LNCaP clone FGC (cell line): Measurements from ENCODE around the gene MAPK9.

Source experiments
- DNase-seq: peaks from one replicate; pipeline ENCODE4 v3.0.0-alpha.2; 2011; ENCODE audit warnings: low read depth
- H3K4me3 ChIP-seq: 2 replicates; pipeline ENCODE4 v1.5.1; 2011; ENCODE audit warnings: mild to moderate bottlenecking, low read depth, low read length, control low read depth
- CTCF ChIP-seq: IDR thresholded peaks from 2 replicates; pipeline ENCODE4 v1.5.1; 2012; ENCODE audit warnings: mild to moderate bottlenecking; ENCODE audit not compliant: control insufficient read depth, insufficient read depth; ENCODE audit errors: extremely low read depth

The MAPK9 gene

GRCh38 chr5:180294913-180295555 is 3.2 kb upstream of the MAPK9 start:
- no peak for DNase-seq
- no peak for TF ChIP-seq CTCF
- no peak overlapping the region for H3K4me3 ChIP-seq

- no peak overlapping the region for H3K4me3 ChIP-seq
- DNase-seq, result no peak
- TF ChIP-seq CTCF, result no peak
Observed at GRCh38 chr5:180294411-180294810, 2.5 kb upstream of the MAPK9 start.

- DNase-seq, result no peak
- peak; percentile 42 for TF ChIP-seq CTCF
Observed at GRCh38 chr5:180291234-180291940, 496 bp downstream of the MAPK9 start.

GRCh38 chr5:180290568-180291233 is 1.2 kb downstream of the MAPK9 start:
- peak overlapping the region; percentile 78 for H3K4me3 ChIP-seq
- TF ChIP-seq CTCF, result no peak
- no peak for DNase-seq

More at GRCh38 chr5:180291234-180291940, 496 bp downstream of the MAPK9 start:
- peak overlapping the region; percentile 78 for H3K4me3 ChIP-seq

- DNase-seq, result no peak
- H3K4me3 ChIP-seq, result no peak overlapping the region
- no peak for TF ChIP-seq CTCF
Observed at GRCh38 chr5:180289966-180290365, 1.9 kb downstream of the MAPK9 start.

GRCh38 chr5:180289433-180289832 is 2.5 kb downstream of the MAPK9 start:
- H3K4me3 ChIP-seq, result 0 out of 2 replicates have a peak overlapping the region, but pooled peaks have one; percentile 22
- DNase-seq, result peak; percentile 99
- no peak for TF ChIP-seq CTCF
